H9 (cell line): ENCODE results near the gene ITGA1. TPM values are rescaled to one million over a fixed set of nuclear protein-coding genes. Genes with fewer than 3 reads are reported as not detected.

Experiments used
- DNase-seq: peaks from one replicate; pipeline ENCODE4 v3.0.0-alpha.2; 2017
- H2AFZ ChIP-seq: one replicate; pipeline ENCODE4 v1.6.1; 2013; ENCODE audit warnings: mild to moderate bottlenecking, low read length, control low read depth, moderate library complexity
- H2AK5ac ChIP-seq: 2 replicates; pipeline ENCODE4 v1.6.1; 2013; ENCODE audit warnings: low read length, control low read depth, mixed read lengths; ENCODE audit not compliant: insufficient read length
- H2BK120ac ChIP-seq: one replicate; pipeline ENCODE4 v1.6.1; 2013; ENCODE audit warnings: low read depth, mild to moderate bottlenecking, low read length, control low read depth, inconsistent platforms; ENCODE audit not compliant: poor library complexity, severe bottlenecking
- H2BK12ac ChIP-seq: 2 replicates; pipeline ENCODE4 v1.6.1; 2013; ENCODE audit warnings: low read length, control low read depth, mixed read lengths, low read depth; ENCODE audit not compliant: insufficient read length
- H2BK15ac ChIP-seq: 2 replicates; pipeline ENCODE4 v1.6.1; 2013; ENCODE audit warnings: low read depth, low read length, control low read depth
- H2BK20ac ChIP-seq: one replicate; pipeline ENCODE4 v1.6.1; 2013; ENCODE audit warnings: low read depth, mild to moderate bottlenecking, low read length, control low read depth, inconsistent platforms; ENCODE audit not compliant: poor library complexity, severe bottlenecking
- H2BK5ac ChIP-seq: 2 replicates; pipeline ENCODE4 v1.6.1; 2013; ENCODE audit warnings: low read length, control low read depth, mixed read lengths; ENCODE audit not compliant: insufficient read length
- H3K14ac ChIP-seq: 2 replicates; pipeline ENCODE4 v1.6.1; 2013; ENCODE audit warnings: low read length, control low read depth; ENCODE audit not compliant: insufficient read depth
- H3K18ac ChIP-seq: 2 replicates; pipeline ENCODE4 v1.6.1; 2013; ENCODE audit warnings: low read depth, mild to moderate bottlenecking, mixed read lengths, low read length, control low read depth; ENCODE audit not compliant: insufficient read length
- H3K23ac ChIP-seq: 2 replicates; pipeline ENCODE4 v1.6.1; 2013; ENCODE audit warnings: low read length, control low read depth, mixed read lengths, low read depth; ENCODE audit not compliant: insufficient read length
- H3K23me2 ChIP-seq: 2 replicates; pipeline ENCODE4 v1.6.1; 2013; ENCODE audit warnings: low read depth, mild to moderate bottlenecking, mixed read lengths, low read length, control low read depth; ENCODE audit not compliant: insufficient read length, poor library complexity, severe bottlenecking
- H3K27ac ChIP-seq: 2 replicates; pipeline ENCODE4 v1.5.1; 2013; ENCODE audit warnings: low read length, control low read depth, mixed read lengths, low read depth; ENCODE audit not compliant: insufficient read length
- H3K27me3 ChIP-seq: 2 replicates; pipeline ENCODE4 v1.6.1; 2013; ENCODE audit warnings: low read length, control low read depth, inconsistent platforms; ENCODE audit not compliant: insufficient read depth
- H3K4ac ChIP-seq: 2 replicates; pipeline ENCODE4 v1.6.1; 2013; ENCODE audit warnings: low read depth, mild to moderate bottlenecking, control low read depth, inconsistent platforms, low read length, moderate library complexity
- H3K4me1 ChIP-seq: 2 replicates; pipeline ENCODE4 v1.6.1; 2013; ENCODE audit warnings: low read length, control low read depth, inconsistent platforms; ENCODE audit not compliant: insufficient read depth
- H3K4me2 ChIP-seq: 2 replicates; pipeline ENCODE4 v1.6.1; 2013; ENCODE audit warnings: low read length, control low read depth, mixed read lengths; ENCODE audit not compliant: insufficient read length, insufficient read depth
- H3K56ac ChIP-seq: 2 replicates; pipeline ENCODE4 v1.6.1; 2013; ENCODE audit warnings: low read depth, mild to moderate bottlenecking, mixed read lengths, low read length, control low read depth; ENCODE audit not compliant: insufficient read length
- H3K79me1 ChIP-seq: 2 replicates; pipeline ENCODE4 v1.6.1; 2013; ENCODE audit warnings: low read depth, mild to moderate bottlenecking, moderate library complexity, low read length, control low read depth, inconsistent platforms; ENCODE audit not compliant: insufficient read depth, poor library complexity, severe bottlenecking
- H3K79me2 ChIP-seq: 2 replicates; pipeline ENCODE4 v1.6.1; 2013; ENCODE audit warnings: low read length, control low read depth, inconsistent platforms; ENCODE audit not compliant: insufficient read depth
- H3K9ac ChIP-seq: 2 replicates; pipeline ENCODE4 v1.6.1; 2013; ENCODE audit warnings: low read length, control low read depth, mixed read lengths; ENCODE audit not compliant: insufficient read length; ENCODE audit errors: extremely low read depth
- H3K9me3 ChIP-seq: one replicate; pipeline ENCODE4 v1.6.1; 2013; ENCODE audit warnings: low read depth, low read length, inconsistent platforms; ENCODE audit not compliant: control insufficient read depth
- H3T11ph ChIP-seq: one replicate; pipeline ENCODE4 v1.6.1; 2013; ENCODE audit warnings: mild to moderate bottlenecking, low read length, control low read depth, inconsistent platforms
- H4K20me1 ChIP-seq: one replicate; pipeline ENCODE4 v1.6.1; 2013; ENCODE audit not compliant: control insufficient read depth, insufficient read length, insufficient read depth
- H4K5ac ChIP-seq: 2 replicates; pipeline ENCODE4 v1.6.1; 2013; ENCODE audit warnings: low read depth, mild to moderate bottlenecking, mixed read lengths, low read length, control low read depth; ENCODE audit not compliant: insufficient read length
- H4K8ac ChIP-seq: replicated peaks from 2 replicates; pipeline ENCODE4 v1.6.1; 2013; ENCODE audit warnings: low read length, control low read depth, mixed read lengths, low read depth; ENCODE audit not compliant: insufficient read length
- H4K91ac ChIP-seq: 2 replicates; pipeline ENCODE4 v1.6.1; 2013; ENCODE audit warnings: low read depth, mild to moderate bottlenecking, moderate library complexity, mixed read lengths, low read length, control low read depth; ENCODE audit not compliant: insufficient read length
- H3K27ac Mint-ChIP-seq, 3 experiments: 2 replicates in 2 of 3; 3 replicates in 1 of 3; pipeline ENCODE4 v1.8.0; 2020 to 2021; ENCODE audit warnings: mixed read lengths in 3 of 3, mild to moderate bottlenecking in 1 of 3, moderate library complexity in 1 of 3
- H3K27me3 Mint-ChIP-seq: 2 replicates; pipeline ENCODE4 v1.8.0; 2021; ENCODE audit warnings: low read depth, mild to moderate bottlenecking, moderate library complexity, mixed read lengths
- H3K36me3 Mint-ChIP-seq, 3 experiments: 2 replicates in 2 of 3; 3 replicates in 1 of 3; pipeline ENCODE4 v1.8.0; 2020 to 2021; ENCODE audit warnings: low read depth in 3 of 3, mixed read lengths in 3 of 3; ENCODE audit not compliant: insufficient read depth in 1 of 3
- H3K4me1 Mint-ChIP-seq, 2 experiments: 2 replicates each; pipeline ENCODE4 v1.8.0; 2020; ENCODE audit warnings: mixed read lengths in 2 of 2
- H3K4me3 Mint-ChIP-seq, 2 experiments: 2 replicates in 1 of 2; 3 replicates in 1 of 2; pipeline ENCODE4 v1.8.0; 2020 to 2021; ENCODE audit warnings: mild to moderate bottlenecking in 2 of 2, mixed read lengths in 2 of 2, moderate library complexity in 1 of 2
- H3K9me3 Mint-ChIP-seq, 2 experiments: 2 replicates in 1 of 2; 3 replicates in 1 of 2; pipeline ENCODE4 v1.8.0; 2020; ENCODE audit warnings: mild to moderate bottlenecking in 2 of 2, mixed read lengths in 2 of 2, moderate library complexity in 1 of 2
- CTCF ChIP-seq: fragments of 200-600 bp; sonication (generic); conservative IDR thresholded peaks from 3 replicates; pipeline ENCODE4 v1.8.0; 2021; ENCODE audit warnings: antibody characterized with exemption, mild to moderate bottlenecking
- WGBS: extraction: QIAGEN DNeasy Blood & Tissue Kit; methylation state at CpG from one replicate; pipeline ENCODE4 v1.1.7; 2013; ENCODE audit warnings: missing lambda C conversion rate, low lambda C conversion rate, mixed read lengths; ENCODE audit not compliant: insufficient read length; ENCODE audit errors: extremely low coverage; 5-methylcytosine and 5-hydroxymethylcytosine counted together
- total RNA-seq: library from RNA; stranded (reverse); gene quantifications from 2 replicates; pipeline ENCODE4 v1.2.1, GENCODE V29; 2021

ITGA1 gene
- total RNA-seq, 1 experiment from 2014 or later = 3.9 TPM

GRCh38 chr5:52895075-52895474 is 107.4 kb downstream of the ITGA1 start:
- no peak overlapping the region for H3K27ac ChIP-seq
- no peak overlapping the region for H2BK20ac ChIP-seq
- H3K27me3 ChIP-seq = no peaks in the 10 kb centered on the region
- no peak overlapping the region for H3K14ac ChIP-seq
- H3K79me2 ChIP-seq = no peaks in the 10 kb centered on the region
- no peak overlapping the region for H4K91ac ChIP-seq
- no peak overlapping the region for H3K4me3 Mint-ChIP-seq
- no peak for DNase-seq
- no peaks in the 10 kb centered on the region for H3K9me3 ChIP-seq
- no peak overlapping the region for H3K4ac ChIP-seq
- peak overlapping the region in 1 of 3 experiments; percentile 66; a peak in 1 of 7 replicates for H3K27ac Mint-ChIP-seq
- no peaks in the 10 kb centered on the region for H3K9me3 Mint-ChIP-seq
- H4K8ac ChIP-seq = no peak overlapping the region
- no peak overlapping the region for H2AK5ac ChIP-seq
- H3K4me1 ChIP-seq = no peaks in the 10 kb centered on the region
- H3K18ac ChIP-seq = no peak overlapping the region
- H3K9ac ChIP-seq = no peak overlapping the region
- no peak overlapping the region for H3K4me2 ChIP-seq
- H3K23me2 ChIP-seq = no peaks in the 10 kb centered on the region
- no peak overlapping the region for H2BK12ac ChIP-seq
- TF ChIP-seq CTCF = no peak
- no peaks in the 10 kb centered on the region for H3K79me1 ChIP-seq
- H2AFZ ChIP-seq = no peak overlapping the region
- no peak overlapping the region for H3K56ac ChIP-seq
- no peak overlapping the region for H3T11ph ChIP-seq
- no CpG with 5 or more reads among the region's 2 CpGs for WGBS
- no peak overlapping the region for H2BK120ac ChIP-seq
- peaks cover 0 to 3% of the 10 kb centered on the region in 2 experiments; a peak in 1 of 4 replicates for H3K4me1 Mint-ChIP-seq
- H3K23ac ChIP-seq = no peak overlapping the region
- no peak overlapping the region for H2BK5ac ChIP-seq
- no peaks in the 10 kb centered on the region for H3K36me3 Mint-ChIP-seq
- H2BK15ac ChIP-seq = no peak overlapping the region
- no peak overlapping the region for H4K5ac ChIP-seq
- H3K27me3 Mint-ChIP-seq = no peaks in the 10 kb centered on the region
- no peaks in the 10 kb centered on the region for H4K20me1 ChIP-seq
